ENCODE measurements around the gene DLL4. TPM values are rescaled to one million over a fixed set of nuclear protein-coding genes. Genes with fewer than 3 reads are reported as not detected.
"Not testable (repeated sequence)": the region's sequence is repeated elsewhere in the genome, so short reads cannot be mapped to it uniquely, and the experiment has no call there.

DLL4 gene
- total RNA-seq, 5 donors from 2014 or later (not counting 1 experiment from before 2014, with no cell fraction given): 0.12 to 0.25 (median 0.13) TPM; not detected in 2

- ATAC-seq (replicated peaks in 1 of 4): no peak
- Mint-ChIP-seq H3K27me3 (peaks cover 4 to 6% of the 10 kb centered on the region in 2 donors), H3K4me1 (peaks cover 0 to 6% (median under 1%) of the 10 kb centered on the region in 3 donors), H3K27ac (no peak overlapping the region), H3K4me3 (no peak overlapping the region), H3K36me3 (no peaks in the 10 kb centered on the region), H3K9me3 (no peaks in the 10 kb centered on the region)
- DNase-seq: no peak
- WGBS (ENCODE audit: insufficient coverage): 73% methylated on average over 18 of the region's 22 CpGs
- Histone ChIP-seq H3K4me1 (ENCODE audit: control insufficient read depth in 1 of 2, extremely low read depth in 1 of 2, insufficient read depth in 2 of 2, low read length in 2 of 2) (no peaks in the 10 kb centered on the region), H3K27ac (ENCODE audit: low read length) (no peak overlapping the region), H3K36me3 (ENCODE audit: control insufficient read depth in 2 of 2, extremely low read depth in 1 of 2, insufficient read depth in 1 of 2, low read length in 1 of 2) (no peaks in the 10 kb centered on the region), H3K9me3 (no peaks in the 10 kb centered on the region), H3K4me3 (ENCODE audit: control insufficient read depth in 1 of 2, extremely low read depth in 1 of 2, low read length in 1 of 2) (no peak overlapping the region), H3K27me3 (replicated peaks in 1 of 2; ENCODE audit: control insufficient read depth in 2 of 2, extremely low read depth in 1 of 2, insufficient read depth in 2 of 2, low read length in 1 of 2) (peaks cover 0 to 26% of the 10 kb centered on the region in 2 experiments)
- POLR2A ChIA-PET: no interaction called here
- CTCF ChIA-PET: no interaction called here
Observed at GRCh38 chr15:40959331-40960141, 30.4 kb downstream of the DLL4 start.

- H3K36me3 ChIP-seq (ENCODE audit: control insufficient read depth in 2 of 2, extremely low read depth in 1 of 2, insufficient read depth in 1 of 2, low read length in 1 of 2): no peaks in the 10 kb centered on the region
- peaks cover 4 to 7% of the 10 kb centered on the region in 2 donors for H3K27me3 Mint-ChIP-seq
- no peaks in the 10 kb centered on the region for H3K9me3 Mint-ChIP-seq
- no peak overlapping the region for H3K4me3 ChIP-seq (ENCODE audit: control insufficient read depth in 1 of 2, extremely low read depth in 1 of 2, low read length in 1 of 2)
- H3K9me3 ChIP-seq: no peaks in the 10 kb centered on the region
- H3K4me1 ChIP-seq (ENCODE audit: control insufficient read depth in 1 of 2, extremely low read depth in 1 of 2, insufficient read depth in 2 of 2, low read length in 2 of 2): no peaks in the 10 kb centered on the region
- ChIA-PET POLR2A (no interaction called here), CTCF (no interaction called here)
- WGBS (ENCODE audit: insufficient coverage): 86% methylated on average over 13 of the region's 16 CpGs
- H3K36me3 Mint-ChIP-seq: no peaks in the 10 kb centered on the region
- no peak overlapping the region for H3K4me3 Mint-ChIP-seq
- peak overlapping the region in 1 of 2 donors; percentile 34 for H3K27ac Mint-ChIP-seq
- no peak for DNase-seq
- peaks cover 0 to 6% (median 0%) of the 10 kb centered on the region in 3 donors for H3K4me1 Mint-ChIP-seq
- ATAC-seq (replicated peaks in 1 of 4): no peak
- peaks cover 0 to 26% of the 10 kb centered on the region in 2 experiments for H3K27me3 ChIP-seq (replicated peaks in 1 of 2; ENCODE audit: control insufficient read depth in 2 of 2, extremely low read depth in 1 of 2, insufficient read depth in 2 of 2, low read length in 1 of 2)
- H3K27ac ChIP-seq (ENCODE audit: low read length): no peak overlapping the region
Observed at GRCh38 chr15:40960151-40960885, 31.2 kb downstream of the DLL4 start.

DNA sequence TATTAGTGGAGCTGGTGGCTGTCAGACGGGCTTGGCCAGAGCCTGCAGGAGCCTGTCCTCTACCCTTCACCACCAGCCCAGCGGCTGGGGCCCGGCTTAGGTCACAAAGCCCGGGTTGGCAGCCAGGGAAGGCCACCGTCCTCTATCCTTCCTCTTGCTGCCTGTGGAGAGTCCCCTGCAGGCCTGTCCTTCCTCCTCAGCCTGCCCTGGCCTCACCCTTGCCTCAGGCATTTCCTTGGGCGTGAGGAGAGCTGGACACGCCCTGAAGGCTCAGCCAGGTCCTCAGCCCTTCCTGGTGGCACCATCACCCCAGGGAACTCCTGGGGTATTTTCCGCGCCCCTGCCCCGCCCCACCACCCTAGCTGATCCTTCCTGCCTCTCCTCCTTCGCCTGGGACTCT, 31.8 kb downstream of the DLL4 start:
- Mint-ChIP-seq H3K36me3 (no peaks in the 10 kb centered on the region), H3K27me3 (peaks cover 4 to 7% of the 10 kb centered on the region in 2 donors), H3K9me3 (no peaks in the 10 kb centered on the region), H3K4me3 (no peak overlapping the region), H3K27ac (no peak overlapping the region), H3K4me1 (peaks cover 0 to 6% (median 0%) of the 10 kb centered on the region in 3 donors)
- no peaks in the 10 kb centered on the region for H3K4me1 ChIP-seq (ENCODE audit: control insufficient read depth in 1 of 2, extremely low read depth in 1 of 2, insufficient read depth in 2 of 2, low read length in 2 of 2)
- no peaks in the 10 kb centered on the region for H3K9me3 ChIP-seq
- no peak overlapping the region for H3K4me3 ChIP-seq (ENCODE audit: control insufficient read depth in 1 of 2, extremely low read depth in 1 of 2, low read length in 1 of 2)
- POLR2A ChIA-PET: no interaction called here
- CTCF ChIA-PET: no interaction called here
- WGBS (ENCODE audit: insufficient coverage): 86% methylated on average over 10 of the region's 11 CpGs
- peaks cover 0 to 26% of the 10 kb centered on the region in 2 experiments for H3K27me3 ChIP-seq (replicated peaks in 1 of 2; ENCODE audit: control insufficient read depth in 2 of 2, extremely low read depth in 1 of 2, insufficient read depth in 2 of 2, low read length in 1 of 2)
- no peak overlapping the region for H3K27ac ChIP-seq (ENCODE audit: low read length)
- no peaks in the 10 kb centered on the region for H3K36me3 ChIP-seq (ENCODE audit: control insufficient read depth in 2 of 2, extremely low read depth in 1 of 2, insufficient read depth in 1 of 2, low read length in 1 of 2)
- DNase-seq: no peak
- no peak for ATAC-seq (replicated peaks in 1 of 4)

- H3K27ac ChIP-seq (ENCODE audit: low read length); H3K27me3 Mint-ChIP-seq; H3K36me3 ChIP-seq (ENCODE audit: control insufficient read depth in 2 of 2, extremely low read depth in 1 of 2, insufficient read depth in 1 of 2, low read length in 1 of 2); ATAC-seq (replicated peaks in 1 of 4); H3K9me3 ChIP-seq; H3K9me3 Mint-ChIP-seq; DNase-seq; CTCF ChIA-PET; H3K36me3 Mint-ChIP-seq; H3K4me3 ChIP-seq (ENCODE audit: control insufficient read depth in 1 of 2, extremely low read depth in 1 of 2, low read length in 1 of 2); H3K4me3 Mint-ChIP-seq; H3K4me1 Mint-ChIP-seq; H3K4me1 ChIP-seq (ENCODE audit: control insufficient read depth in 1 of 2, extremely low read depth in 1 of 2, insufficient read depth in 2 of 2, low read length in 2 of 2); H3K27ac Mint-ChIP-seq; POLR2A ChIA-PET: not testable (repeated sequence)
- 88% methylated on average over 24 of the region's 25 CpGs for WGBS (ENCODE audit: insufficient coverage)
- H3K27me3 ChIP-seq (replicated peaks in 1 of 2; ENCODE audit: control insufficient read depth in 2 of 2, extremely low read depth in 1 of 2, insufficient read depth in 2 of 2, low read length in 1 of 2): peaks cover 0 to 26% of the 10 kb centered on the region in 2 experiments
Observed at GRCh38 chr15:40961740-40962139, 32.6 kb downstream of the DLL4 start.

DNA sequence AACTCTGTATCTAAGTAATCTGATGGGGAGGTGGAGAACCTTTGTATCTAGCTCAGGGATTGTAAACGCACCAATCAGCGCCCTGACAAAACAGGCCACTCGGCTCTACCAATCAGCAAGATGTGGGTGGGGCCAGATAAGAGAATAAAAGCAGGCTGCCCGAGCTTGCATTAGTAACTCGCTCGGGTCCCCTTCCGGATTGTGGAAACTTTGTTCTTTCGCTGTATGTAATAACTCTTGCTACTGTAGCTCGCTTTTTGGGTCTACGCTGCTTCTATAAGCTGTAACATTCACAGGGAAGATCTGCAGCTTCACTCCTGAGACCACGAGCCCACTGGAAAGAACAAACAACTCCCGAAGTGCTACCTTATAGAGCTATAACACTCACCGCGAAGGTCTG, 33.2 kb downstream of the DLL4 start:
- H3K27ac ChIP-seq (ENCODE audit: low read length); H3K4me1 Mint-ChIP-seq; H3K4me3 Mint-ChIP-seq; H3K27me3 Mint-ChIP-seq; DNase-seq; H3K4me3 ChIP-seq (ENCODE audit: control insufficient read depth in 1 of 2, extremely low read depth in 1 of 2, low read length in 1 of 2); H3K27ac Mint-ChIP-seq; H3K36me3 Mint-ChIP-seq; H3K9me3 Mint-ChIP-seq; POLR2A ChIA-PET; H3K4me1 ChIP-seq (ENCODE audit: control insufficient read depth in 1 of 2, extremely low read depth in 1 of 2, insufficient read depth in 2 of 2, low read length in 2 of 2); H3K9me3 ChIP-seq; H3K36me3 ChIP-seq (ENCODE audit: control insufficient read depth in 2 of 2, extremely low read depth in 1 of 2, insufficient read depth in 1 of 2, low read length in 1 of 2); ATAC-seq (replicated peaks in 1 of 4): not testable (repeated sequence)
- WGBS (ENCODE audit: insufficient coverage): 91% methylated on average over 11 of the region's 14 CpGs
- H3K27me3 ChIP-seq (replicated peaks in 1 of 2; ENCODE audit: control insufficient read depth in 2 of 2, extremely low read depth in 1 of 2, insufficient read depth in 2 of 2, low read length in 1 of 2): peaks cover 0 to 26% of the 10 kb centered on the region in 2 experiments
- CTCF ChIA-PET: interaction anchor here in 1 of 2 donors (0.5 kb wide), 1 partner anchor 283 kb away, joined by 3 read pairs; no protein-coding TSS in a partner anchor

- H3K9me3 ChIP-seq: no peaks in the 10 kb centered on the region
- Mint-ChIP-seq H3K9me3 (no peaks in the 10 kb centered on the region), H3K4me1 (peaks cover 0 to 6% (median 0%) of the 10 kb centered on the region in 3 donors), H3K27ac (no peak overlapping the region), H3K27me3 (peaks cover 4 to 7% of the 10 kb centered on the region in 2 donors), H3K4me3 (no peak overlapping the region), H3K36me3 (no peaks in the 10 kb centered on the region)
- H3K36me3 ChIP-seq (ENCODE audit: control insufficient read depth in 2 of 2, extremely low read depth in 1 of 2, insufficient read depth in 1 of 2, low read length in 1 of 2): no peaks in the 10 kb centered on the region
- no peaks in the 10 kb centered on the region for H3K4me1 ChIP-seq (ENCODE audit: control insufficient read depth in 1 of 2, extremely low read depth in 1 of 2, insufficient read depth in 2 of 2, low read length in 2 of 2)
- 79% methylated on average over 9 of the region's 12 CpGs for WGBS (ENCODE audit: insufficient coverage)
- peaks cover 0 to 20% of the 10 kb centered on the region in 2 experiments for H3K27me3 ChIP-seq (replicated peaks in 1 of 2; ENCODE audit: control insufficient read depth in 2 of 2, extremely low read depth in 1 of 2, insufficient read depth in 2 of 2, low read length in 1 of 2)
- ChIA-PET CTCF (no interaction called here), POLR2A (no interaction called here)
- no peak overlapping the region for H3K4me3 ChIP-seq (ENCODE audit: control insufficient read depth in 1 of 2, extremely low read depth in 1 of 2, low read length in 1 of 2)
- ATAC-seq (replicated peaks in 1 of 4): no peak
- DNase-seq: no peak
- no peak overlapping the region for H3K27ac ChIP-seq (ENCODE audit: low read length)
Observed at GRCh38 chr15:40963201-40963600, 34.1 kb downstream of the DLL4 start.

Measured in T-cell (primary cell).